ENCODE data around the gene PCDHGB5.

The PCDHGB5 gene

GRCh38 chr5:141409598-141410306 lies 12.0 kb downstream of the PCDHGB5 start:
- Histone ChIP-seq H3K4me2 (ENCODE audit: low read depth, low read length, poor library complexity, severe bottlenecking) (no peak overlapping the region), H3K9me3 (ENCODE audit: insufficient read depth, low read length) (peaks cover 21% of the 10 kb centered on the region; the same call in 1 of the 2 replicates), H3K79me2 (ENCODE audit: insufficient read depth, low read length) (peaks cover 3% of the 10 kb centered on the region; the same call in 1 of the 2 replicates), H2AFZ (ENCODE audit: low read depth, low read length, severe bottlenecking) (no peak overlapping the region), H3F3A (ENCODE audit: insufficient read depth) (no peaks in the 10 kb centered on the region), H3K27me3 (ENCODE audit: low read length) (no peaks in the 10 kb centered on the region), H4K20me1 (ENCODE audit: low read depth, low read length) (no peaks in the 10 kb centered on the region), H3K9ac (ENCODE audit: low read length) (no peak overlapping the region), H3K36me3 (ENCODE audit: low read length) (peaks cover 12% of the 10 kb centered on the region), H3K9me2 (replicated peaks; ENCODE audit: insufficient read depth, low read length) (no peaks in the 10 kb centered on the region), H3K4me3 (ENCODE audit: insufficient read depth, low read length, poor library complexity, severe bottlenecking) (no peak overlapping the region), H3K27ac (ENCODE audit: low read depth, low read length) (no peak overlapping the region)
- TF ChIP-seq CTCF (IDR thresholded peaks at IDR 0.05; ENCODE audit: insufficient read depth, low read length, poor library complexity, severe bottlenecking) (no peak), EZH2phosphoT487 (conservative IDR thresholded peaks at IDR 0.05; ENCODE audit: low read length) (no peak)

- H3K36me3 ChIP-seq (ENCODE audit: low read length), result peaks cover 7% of the 10 kb centered on the region
These were observed 13.8 kb downstream of the PCDHGB5 start for GRCh38 chr5:141411575-141411974.

GRCh38 chr5:141412854-141413539 lies 15.2 kb downstream of the PCDHGB5 start, which contains the start of gene PCDHGA10:
Gene PCDHGA10, plus strand, starts transcription at chr5:141412987. Its CDS starts 189 bp downstream, at chr5:141413176.
- TF ChIP-seq CTCF (IDR thresholded peaks at IDR 0.05; ENCODE audit: insufficient read depth, low read length, poor library complexity, severe bottlenecking), result no peak
- no peak for TF ChIP-seq EZH2phosphoT487 (conservative IDR thresholded peaks at IDR 0.05; ENCODE audit: low read length)
- Histone ChIP-seq H3K4me3 (ENCODE audit: insufficient read depth, low read length, poor library complexity, severe bottlenecking) (no peak within 1 kb of the TSS), H3K9me2 (replicated peaks; ENCODE audit: insufficient read depth, low read length) (no peaks in the 10 kb centered on the region), H3K79me2 (ENCODE audit: insufficient read depth, low read length) (0 out of 2 replicates have a peak, but pooled peaks cover 3% of the 10 kb centered on the region), H2AFZ (ENCODE audit: low read depth, low read length, severe bottlenecking) (no peak within 1 kb of the TSS), H3K36me3 (ENCODE audit: low read length) (no peaks in the 10 kb centered on the region), H4K20me1 (ENCODE audit: low read depth, low read length) (no peaks in the 10 kb centered on the region), H3K27me3 (ENCODE audit: low read length) (no peaks in the 10 kb centered on the region), H3K9me3 (ENCODE audit: insufficient read depth, low read length) (peaks cover 15% of the 10 kb centered on the region; the same call in 1 of the 2 replicates), H3K4me2 (ENCODE audit: low read depth, low read length, poor library complexity, severe bottlenecking) (no peak within 1 kb of the TSS), H3K9ac (ENCODE audit: low read length) (no peak within 1 kb of the TSS), H3F3A (ENCODE audit: insufficient read depth) (0 out of 2 replicates have a peak, but pooled peaks cover 5% of the 10 kb centered on the region), H3K27ac (ENCODE audit: low read depth, low read length) (no peak within 1 kb of the TSS)

More at GRCh38 chr5:141411575-141411974, 13.8 kb downstream of the PCDHGB5 start:
- Histone ChIP-seq H3K9me3 (ENCODE audit: insufficient read depth, low read length) (peaks cover 26% of the 10 kb centered on the region; the same call in 1 of the 2 replicates), H3K9me2 (replicated peaks; ENCODE audit: insufficient read depth, low read length) (no peaks in the 10 kb centered on the region), H3K4me3 (ENCODE audit: insufficient read depth, low read length, poor library complexity, severe bottlenecking) (no peak overlapping the region), H3F3A (ENCODE audit: insufficient read depth) (0 out of 2 replicates have a peak, but pooled peaks cover 5% of the 10 kb centered on the region), H3K4me2 (ENCODE audit: low read depth, low read length, poor library complexity, severe bottlenecking) (no peak overlapping the region), H3K79me2 (ENCODE audit: insufficient read depth, low read length) (0 out of 2 replicates have a peak, but pooled peaks cover 3% of the 10 kb centered on the region), H3K27ac (ENCODE audit: low read depth, low read length) (no peak overlapping the region), H3K9ac (ENCODE audit: low read length) (no peak overlapping the region), H4K20me1 (ENCODE audit: low read depth, low read length) (no peaks in the 10 kb centered on the region), H3K27me3 (ENCODE audit: low read length) (no peaks in the 10 kb centered on the region), H2AFZ (ENCODE audit: low read depth, low read length, severe bottlenecking) (no peak overlapping the region)
- TF ChIP-seq EZH2phosphoT487 (conservative IDR thresholded peaks at IDR 0.05; ENCODE audit: low read length) (no peak), CTCF (IDR thresholded peaks at IDR 0.05; ENCODE audit: insufficient read depth, low read length, poor library complexity, severe bottlenecking) (no peak)
